Renal pelvis (tissue), 4 donors: ENCODE data around the gene PDLIM3. TPM values are rescaled to one million over a fixed set of nuclear protein-coding genes. Genes with fewer than 3 reads are reported as not detected.
"Not testable (repeated sequence)": the region's sequence is repeated elsewhere in the genome, so short reads cannot be mapped to it uniquely, and the experiment has no call there.

Experiments used
- DNase-seq: peaks from one replicate; pipeline ENCODE4 v3.0.0-alpha.2; 2013
- polyA plus RNA-seq, 3 donors: library from polyadenylated mRNA; unstranded; fragments of 120-200 nt; gene quantifications; one replicate each; pipeline ENCODE4 v1.2.1, GENCODE V29; 2013; ENCODE audit not compliant: insufficient read length in 3 of 3

Gene PDLIM3
- polyA plus RNA-seq, 3 donors = 4.5 to 4.9 (median 4.7) TPM

- not testable (repeated sequence) for DNase-seq
These were observed 24.1 kb upstream of the PDLIM3 start for GRCh38 chr4:185559251-185559914.

DNA sequence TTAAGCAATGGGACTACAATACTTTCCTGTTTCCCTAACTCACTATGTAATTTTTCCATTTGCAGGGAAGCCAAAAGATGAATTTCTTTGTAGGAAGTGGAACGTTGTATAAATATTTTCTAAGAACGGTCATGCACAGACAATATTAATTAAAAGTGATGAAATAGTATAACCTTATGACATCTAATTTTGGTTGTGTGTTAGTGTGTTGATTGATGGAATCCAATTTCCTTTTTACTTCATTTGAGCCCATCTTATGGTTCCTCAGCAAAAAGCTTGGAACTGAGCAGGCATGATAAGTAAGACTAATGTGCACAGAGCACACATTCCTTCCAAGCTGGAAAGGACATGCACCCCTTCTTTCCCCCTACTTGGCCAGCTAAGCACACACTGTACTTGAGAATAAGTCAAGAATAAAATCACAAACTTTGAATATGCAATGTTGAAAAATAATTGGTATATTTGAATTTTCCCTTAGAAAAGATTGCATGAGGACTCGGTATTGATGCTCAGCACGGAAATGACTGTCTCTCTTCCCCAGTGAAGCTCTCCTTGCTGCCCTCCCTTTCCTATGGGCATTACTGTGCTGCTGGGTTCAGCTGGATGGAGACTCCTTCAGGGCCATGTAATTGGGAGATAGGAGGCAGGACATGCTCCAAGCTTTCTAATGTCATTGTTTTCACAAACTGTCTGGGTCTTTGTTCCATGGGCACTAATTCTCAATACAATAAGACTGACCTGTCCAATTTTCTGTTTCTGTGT is 19.2 kb upstream of the PDLIM3 start:
- no peak for DNase-seq

- no peak for DNase-seq
These were observed 16.9 kb upstream of the PDLIM3 start for GRCh38 chr4:185552254-185552653.

GRCh38 chr4:185550933-185551332 is 15.6 kb upstream of the PDLIM3 start:
- no peak for DNase-seq

- DNase-seq = no peak
These were observed 13.9 kb upstream of the PDLIM3 start for GRCh38 chr4:185549095-185549639.

- no peak for DNase-seq
These were observed 13.3 kb upstream of the PDLIM3 start for GRCh38 chr4:185548587-185548986.

DNA sequence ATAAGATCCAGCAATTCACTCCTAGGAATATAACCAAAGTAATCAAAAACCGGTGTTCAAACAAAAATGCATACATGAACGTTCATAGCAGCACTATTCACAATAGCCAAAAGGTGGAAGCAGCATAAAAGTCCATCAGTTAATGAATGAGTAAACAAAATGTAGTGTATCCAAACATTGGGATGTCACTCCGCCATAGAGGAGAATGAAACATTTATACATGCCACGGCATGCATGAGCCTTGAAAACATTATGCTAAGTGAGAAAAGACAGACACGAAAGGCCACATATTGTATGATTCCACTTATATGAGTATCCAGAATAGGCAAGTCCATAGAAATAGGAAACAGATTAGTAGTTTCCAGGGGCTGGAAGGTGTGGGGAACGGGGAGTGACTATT is 11.0 kb upstream of the PDLIM3 start:
- no peak for DNase-seq

GRCh38 chr4:185542626-185543315 is 7.5 kb upstream of the PDLIM3 start:
- DNase-seq = peak; percentile 84

DNA sequence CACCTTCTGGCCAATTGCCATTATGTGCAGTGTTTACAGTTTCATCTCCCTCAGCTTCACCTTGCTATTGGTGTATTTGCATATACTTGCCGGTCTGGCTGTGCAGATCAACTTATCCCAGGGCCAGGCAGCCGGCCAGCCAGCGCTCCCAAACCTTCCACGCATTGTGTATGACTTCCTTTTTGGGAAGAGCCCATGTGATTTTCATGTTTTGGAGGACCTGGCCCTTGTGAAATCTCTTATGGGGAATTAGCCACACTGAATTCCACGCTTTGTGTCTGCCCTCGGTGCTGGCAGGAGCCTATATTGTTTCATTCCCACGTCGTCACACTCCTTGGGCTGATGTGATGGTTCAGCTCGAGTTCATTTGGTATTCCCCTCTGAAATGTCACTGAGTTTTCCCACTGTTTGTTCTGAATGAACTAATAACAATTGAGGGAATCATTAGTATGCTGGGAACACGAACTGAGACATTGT is 6.0 kb upstream of the PDLIM3 start:
- DNase-seq = no peak

DNA sequence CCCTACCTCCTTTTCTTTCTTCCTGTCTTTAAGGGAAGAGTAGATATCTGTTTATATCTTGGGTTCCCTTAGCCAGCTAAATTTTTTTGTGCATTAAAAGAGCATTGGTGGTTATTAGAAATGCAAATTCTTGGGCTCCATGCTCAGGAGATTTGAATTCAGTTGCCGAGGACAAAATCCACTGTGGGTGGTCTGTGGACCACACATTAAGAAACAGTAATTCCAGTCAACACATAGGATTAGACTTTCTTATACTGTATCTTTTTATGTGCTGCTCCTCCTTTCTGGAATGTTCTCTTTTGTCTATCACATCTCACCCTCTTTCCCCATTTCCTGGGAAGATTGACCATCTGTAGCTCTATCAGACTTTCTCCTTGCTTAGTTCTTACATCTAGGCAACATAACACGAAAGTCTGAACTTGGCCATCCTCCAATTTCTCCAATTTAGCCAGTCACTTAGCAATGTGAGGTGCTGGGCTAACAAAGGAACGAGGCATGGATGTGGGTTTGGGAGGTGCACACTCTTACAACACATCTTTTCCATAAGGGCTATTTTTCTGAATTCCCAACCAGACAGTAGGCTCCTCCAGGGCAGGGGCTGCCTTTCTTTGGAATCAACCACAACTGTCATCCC is 5.3 kb upstream of the PDLIM3 start:
- DNase-seq = no peak

- DNase-seq = no peak
These were observed 4.7 kb upstream of the PDLIM3 start for GRCh38 chr4:185540040-185540439.

GRCh38 chr4:185538806-185539205 is 3.5 kb upstream of the PDLIM3 start:
- DNase-seq = no peak

DNA sequence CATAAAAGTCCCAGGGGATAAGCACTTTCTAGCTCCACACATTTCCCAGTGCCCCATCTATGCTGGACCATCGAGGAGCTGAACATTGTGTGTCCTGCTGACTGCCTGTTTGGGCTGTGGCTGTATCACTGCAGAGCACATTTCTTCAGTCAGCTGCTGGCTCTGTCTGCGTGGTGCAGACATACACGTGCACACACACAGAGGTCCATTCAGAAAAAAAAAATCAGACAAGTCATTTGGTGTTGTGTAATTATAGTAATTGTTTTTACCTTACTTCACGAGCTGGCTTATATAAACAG is 1.1 kb upstream of the PDLIM3 start:
- DNase-seq = no peak

- peak; percentile 73 for DNase-seq
These were observed 504 bp upstream of the PDLIM3 start for GRCh38 chr4:185535612-185536410.

DNA sequence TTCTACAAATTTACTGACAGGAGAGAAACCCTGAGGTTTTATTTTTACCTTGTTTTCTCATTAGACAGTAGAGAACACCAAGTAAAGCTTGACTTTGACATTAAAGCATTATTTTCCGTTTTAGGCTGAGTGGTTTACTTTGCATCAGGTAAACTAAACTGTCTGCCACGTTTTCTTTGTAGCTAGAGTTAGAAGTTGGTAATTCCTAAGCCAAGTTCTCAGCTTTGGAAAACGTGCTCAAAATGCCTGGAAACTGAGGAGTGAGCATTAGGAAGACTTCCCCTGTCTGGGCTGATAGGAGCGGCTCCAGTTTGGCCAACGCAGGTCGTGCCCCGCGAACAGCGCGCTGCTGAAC is 819 bp downstream of the PDLIM3 start:
- no peak for DNase-seq

DNA sequence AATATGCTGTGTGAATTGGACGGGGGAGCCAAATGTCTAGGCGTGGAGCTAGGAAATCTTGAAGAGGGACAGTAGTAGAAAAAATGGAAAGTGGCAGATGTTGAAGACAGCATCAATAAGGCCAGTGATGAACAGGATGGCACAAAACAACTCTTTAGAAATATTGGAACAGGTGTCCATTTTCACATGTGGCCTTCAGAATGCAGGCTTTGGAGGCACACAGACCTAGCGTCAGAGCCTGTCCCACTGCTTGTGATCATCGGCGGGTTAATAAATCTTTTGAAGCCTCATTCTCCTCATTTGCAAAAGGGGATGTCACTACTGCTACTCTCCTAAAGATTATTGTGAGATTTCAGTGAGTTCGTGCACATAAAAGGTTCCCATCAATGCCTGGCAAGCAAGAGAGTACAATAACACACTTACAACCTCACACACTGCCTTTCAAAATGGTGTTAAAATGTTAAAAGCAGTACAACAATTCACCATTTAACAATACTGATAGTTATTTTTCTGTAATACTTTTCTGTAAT is 2.4 kb downstream of the PDLIM3 start:
- no peak for DNase-seq

- DNase-seq = no peak
These were observed 3.0 kb downstream of the PDLIM3 start for GRCh38 chr4:185532293-185532692.

GRCh38 chr4:185531654-185532053 is 3.7 kb downstream of the PDLIM3 start:
- not testable (repeated sequence) for DNase-seq

- DNase-seq = no peak
These were observed 5.9 kb downstream of the PDLIM3 start for GRCh38 chr4:185529413-185529812.

DNA sequence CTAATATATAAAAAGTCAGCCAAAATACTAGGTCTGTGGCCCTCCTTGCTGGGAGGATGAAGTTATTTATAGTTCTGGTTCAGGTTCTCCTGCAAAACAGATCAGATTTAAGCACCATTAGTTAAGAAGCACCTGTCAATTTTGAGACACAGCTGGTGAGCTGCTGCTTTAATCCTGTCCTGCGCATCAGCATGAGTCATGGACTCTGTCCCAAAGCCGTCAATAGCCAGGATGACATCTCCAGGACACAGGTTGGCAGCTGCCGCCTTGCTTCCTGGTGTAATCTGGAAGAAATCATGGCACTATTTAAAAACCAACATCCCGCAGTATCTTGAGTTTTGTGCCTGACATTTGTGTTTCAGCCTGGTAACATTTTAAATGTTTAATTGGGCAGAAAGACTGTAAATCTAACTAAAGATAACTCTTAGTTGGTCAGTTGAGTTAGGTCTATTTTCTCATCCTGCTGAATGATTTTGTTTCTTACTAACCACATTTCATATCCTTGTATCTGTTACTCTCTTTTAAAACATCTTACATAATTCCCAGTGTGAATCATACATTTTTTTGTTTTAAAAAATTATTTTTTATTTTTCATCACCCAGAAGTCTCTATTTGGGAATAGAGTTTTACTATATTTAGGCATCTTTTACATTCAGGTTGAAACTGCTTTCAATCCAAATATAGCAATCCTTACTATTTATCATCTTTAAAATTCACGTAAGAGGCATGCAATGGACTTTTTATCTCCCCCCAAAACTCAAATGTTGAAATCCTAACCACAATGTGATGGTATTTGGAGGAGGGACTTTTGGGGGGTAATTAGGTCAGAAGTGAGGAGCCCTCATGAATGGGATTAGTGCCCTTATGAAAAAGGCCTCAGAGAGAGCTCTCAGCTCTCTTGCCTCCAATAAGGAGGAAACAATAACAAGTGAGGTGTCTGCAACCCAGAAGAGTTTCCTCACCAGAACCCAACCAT is 10.1 kb downstream of the PDLIM3 start:
- no peak for DNase-seq
